ENCODE results near the gene CAMSAP1.

Gene CAMSAP1

GRCh38 chr9:135791431-135792267, 115.7 kb downstream of the CAMSAP1 start:
- no peak for DNase-seq (ENCODE audit: low read depth)

GRCh38 chr9:135790850-135791249, 116.5 kb downstream of the CAMSAP1 start:
- no peak for DNase-seq (ENCODE audit: low read depth)

- no peak for DNase-seq (ENCODE audit: low read depth)
These were observed 117.0 kb downstream of the CAMSAP1 start for GRCh38 chr9:135790356-135790755.

GRCh38 chr9:135789838-135790291, 117.5 kb downstream of the CAMSAP1 start:
- no peak for DNase-seq (ENCODE audit: low read depth)

- DNase-seq (ENCODE audit: low read depth), result no peak
These were observed 118.6 kb downstream of the CAMSAP1 start for GRCh38 chr9:135788576-135789300.

- DNase-seq (ENCODE audit: low read depth), result no peak
These were observed 119.4 kb downstream of the CAMSAP1 start for GRCh38 chr9:135787776-135788575.

GRCh38 chr9:135787317-135787716, 120.0 kb downstream of the CAMSAP1 start:
- no peak for DNase-seq (ENCODE audit: low read depth)

GRCh38 chr9:135786146-135786690, 121.1 kb downstream of the CAMSAP1 start:
- DNase-seq (ENCODE audit: low read depth), result no peak

- no peak for DNase-seq (ENCODE audit: low read depth)
These were observed 122.3 kb downstream of the CAMSAP1 start for GRCh38 chr9:135785013-135785575.

GRCh38 chr9:135783540-135784245, 123.7 kb downstream of the CAMSAP1 start:
- DNase-seq (ENCODE audit: low read depth), result no peak

GRCh38 chr9:135782946-135783345, 124.4 kb downstream of the CAMSAP1 start:
- DNase-seq (ENCODE audit: low read depth), result no peak

GRCh38 chr9:135780626-135781025, 126.7 kb downstream of the CAMSAP1 start:
- no peak for DNase-seq (ENCODE audit: low read depth)

GRCh38 chr9:135780086-135780485, 127.3 kb downstream of the CAMSAP1 start:
- no peak for DNase-seq (ENCODE audit: low read depth)

GRCh38 chr9:135779571-135779970, 127.8 kb downstream of the CAMSAP1 start:
- DNase-seq (ENCODE audit: low read depth), result no peak

- DNase-seq (ENCODE audit: low read depth), result no peak
These were observed 128.9 kb downstream of the CAMSAP1 start for GRCh38 chr9:135778421-135778820.

- no peak for DNase-seq (ENCODE audit: low read depth)
These were observed 129.6 kb downstream of the CAMSAP1 start for GRCh38 chr9:135777623-135778177.

GRCh38 chr9:135776893-135777622, 130.3 kb downstream of the CAMSAP1 start:
- no peak for DNase-seq (ENCODE audit: low read depth)

- DNase-seq (ENCODE audit: low read depth), result no peak
These were observed 131.4 kb downstream of the CAMSAP1 start for GRCh38 chr9:135775911-135776310.

- DNase-seq (ENCODE audit: low read depth), result no peak
These were observed 132.4 kb downstream of the CAMSAP1 start for GRCh38 chr9:135774794-135775525.

Data from stimulated activated CD8-positive, alpha-beta memory T cell treated with anti-CD3 and anti-CD28 coated beads, Interleukin-15, amount 100 ng/mL, for 24 hours (primary cell).